Measurements from ENCODE around the gene CPB2.

Gene CPB2

GRCh38 chr13:46006688-46007452, 98.0 kb downstream of the CPB2 start:
- no peak overlapping the region for H3K4me3 ChIP-seq (ENCODE audit: low read depth, low read length)
- DNase-seq (ENCODE audit: low read depth, low spot score), result no peak
- in situ Hi-C loops (cut with HindIII; ENCODE audit: low sequenced_read_pairs), result no loop called here
- no peak for TF ChIP-seq CTCF (IDR thresholded peaks at IDR 0.05; ENCODE audit: low read depth, low read length)

GRCh38 chr13:46004491-46004890, 100.3 kb downstream of the CPB2 start:
- DNase-seq (ENCODE audit: low read depth, low spot score), result no peak
- in situ Hi-C loops (cut with HindIII; ENCODE audit: low sequenced_read_pairs), result no loop called here
- no peak for TF ChIP-seq CTCF (IDR thresholded peaks at IDR 0.05; ENCODE audit: low read depth, low read length)
- no peak overlapping the region for H3K4me3 ChIP-seq (ENCODE audit: low read depth, low read length)
